GM19043 (cell line): Measurements from ENCODE around the gene BOLA3.
"Not testable (repeated sequence)": the region's sequence is repeated elsewhere in the genome, so short reads cannot be mapped to it uniquely, and the experiment has no call there.

Source experiments
- ATAC-seq: cut with Tn5 transposase; IDR thresholded peaks from one replicate; pipeline ENCODE4 v1.9.1; 2021; ENCODE audit warnings: low read depth; ENCODE audit not compliant: unreplicated experiment

BOLA3 gene

DNA sequence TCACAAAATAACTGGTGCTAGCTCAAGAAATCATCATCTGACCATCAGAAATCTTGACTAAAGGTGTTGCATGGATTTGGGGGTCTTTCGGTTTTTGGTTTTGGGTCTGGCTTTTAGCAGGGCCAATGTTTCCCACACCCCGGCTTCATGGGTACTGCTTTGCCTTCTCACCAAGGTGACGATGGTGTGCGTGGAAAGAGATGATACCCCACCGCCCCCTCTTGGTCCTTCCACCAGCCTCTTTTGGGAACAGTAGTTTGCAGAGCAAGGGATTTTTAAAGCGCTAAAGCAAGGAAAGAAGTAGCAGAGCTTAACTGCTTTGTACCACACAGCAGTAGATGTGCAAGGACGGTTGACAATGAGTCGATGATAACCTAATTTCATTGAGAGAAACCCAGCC, 42.3 kb downstream of the BOLA3 start:
- no peak for ATAC-seq

DNA sequence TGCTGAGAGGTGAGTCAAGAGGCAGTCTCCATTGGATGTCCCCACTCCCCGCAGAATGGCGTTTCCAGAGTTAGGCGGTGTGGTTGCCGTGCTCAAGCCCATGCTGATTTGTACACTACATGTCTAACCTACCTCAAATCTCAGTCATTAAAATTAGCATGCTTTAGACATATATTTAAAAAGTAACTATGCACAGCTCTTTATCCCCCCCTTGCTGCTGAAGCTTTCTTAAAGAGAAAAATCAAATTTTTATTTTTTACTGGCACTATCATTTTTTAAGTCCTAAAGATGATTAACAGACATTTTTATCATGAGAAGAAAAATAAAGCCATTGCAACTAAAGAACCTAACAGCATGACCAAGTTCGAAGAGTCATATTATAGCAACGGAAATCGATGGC, 42.9 kb downstream of the BOLA3 start:
- ATAC-seq: no peak

DNA sequence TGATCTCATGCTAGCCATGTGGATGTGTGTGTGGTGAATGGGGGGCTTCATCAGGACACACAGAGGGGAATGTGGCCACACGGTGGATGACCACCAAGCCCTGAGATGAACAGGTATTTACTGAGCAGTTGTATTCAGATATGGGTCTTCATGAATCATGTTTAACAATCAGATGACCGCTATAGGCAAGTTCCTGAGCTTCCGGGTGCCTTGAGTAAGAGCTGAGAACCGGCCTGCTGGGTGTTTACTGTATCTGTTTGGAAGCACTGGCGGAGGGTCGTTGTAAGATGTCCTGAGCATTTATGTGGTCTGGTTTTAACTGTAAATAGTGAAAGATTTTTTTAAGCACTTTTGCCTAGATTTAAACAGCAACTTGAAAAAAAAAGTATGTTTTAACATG, 43.9 kb downstream of the BOLA3 start:
- ATAC-seq: no peak

DNA sequence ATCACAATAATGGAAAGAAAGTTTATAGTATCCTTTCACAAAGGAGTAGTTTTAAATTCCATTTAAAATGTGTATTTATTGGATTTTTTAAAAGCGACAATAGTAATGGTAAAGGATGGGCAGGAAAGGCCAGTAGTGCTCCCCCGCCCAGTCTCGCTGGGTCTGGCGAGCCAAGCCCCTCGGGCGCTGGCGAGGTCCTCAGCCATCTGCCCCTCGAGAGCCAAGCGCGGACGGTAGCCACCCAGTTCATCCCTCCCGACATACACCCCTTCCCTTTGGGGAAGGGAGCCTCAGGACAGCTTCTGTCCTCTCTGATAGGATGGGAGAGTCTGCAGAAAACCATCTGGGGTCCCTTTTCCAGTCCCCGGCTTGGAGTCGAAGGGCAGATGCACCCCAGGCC, 45.2 kb downstream of the BOLA3 start:
- no peak for ATAC-seq

DNA sequence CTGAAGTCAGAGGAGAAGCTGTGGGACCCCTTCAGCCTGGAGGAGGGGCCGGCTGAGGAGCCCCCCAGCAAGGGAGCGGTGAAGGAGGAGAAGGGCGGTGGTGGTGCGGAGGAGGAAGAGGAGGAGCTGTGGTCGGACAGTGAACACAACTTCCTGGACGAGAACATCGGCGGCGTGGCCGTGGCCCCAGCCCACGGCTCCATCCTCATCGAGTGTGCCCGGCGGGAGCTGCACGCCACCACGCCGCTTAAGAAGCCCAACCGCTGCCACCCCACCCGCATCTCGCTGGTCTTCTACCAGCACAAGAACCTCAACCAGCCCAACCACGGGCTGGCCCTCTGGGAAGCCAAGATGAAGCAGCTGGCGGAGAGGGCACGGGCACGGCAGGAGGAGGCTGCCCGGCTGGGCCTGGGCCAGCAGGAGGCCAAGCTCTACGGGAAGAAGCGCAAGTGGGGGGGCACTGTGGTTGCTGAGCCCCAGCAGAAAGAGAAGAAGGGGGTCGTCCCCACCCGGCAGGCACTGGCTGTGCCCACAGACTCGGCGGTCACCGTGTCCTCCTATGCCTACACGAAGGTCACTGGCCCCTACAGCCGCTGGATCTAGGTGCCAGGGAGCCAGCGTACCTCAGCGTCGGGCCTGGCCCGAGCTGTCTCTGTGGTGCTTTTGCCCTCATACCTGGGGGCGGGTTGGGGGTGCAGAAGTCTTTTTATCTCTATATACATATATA, 46.0 kb downstream of the BOLA3 start:
- no peak for ATAC-seq

DNA sequence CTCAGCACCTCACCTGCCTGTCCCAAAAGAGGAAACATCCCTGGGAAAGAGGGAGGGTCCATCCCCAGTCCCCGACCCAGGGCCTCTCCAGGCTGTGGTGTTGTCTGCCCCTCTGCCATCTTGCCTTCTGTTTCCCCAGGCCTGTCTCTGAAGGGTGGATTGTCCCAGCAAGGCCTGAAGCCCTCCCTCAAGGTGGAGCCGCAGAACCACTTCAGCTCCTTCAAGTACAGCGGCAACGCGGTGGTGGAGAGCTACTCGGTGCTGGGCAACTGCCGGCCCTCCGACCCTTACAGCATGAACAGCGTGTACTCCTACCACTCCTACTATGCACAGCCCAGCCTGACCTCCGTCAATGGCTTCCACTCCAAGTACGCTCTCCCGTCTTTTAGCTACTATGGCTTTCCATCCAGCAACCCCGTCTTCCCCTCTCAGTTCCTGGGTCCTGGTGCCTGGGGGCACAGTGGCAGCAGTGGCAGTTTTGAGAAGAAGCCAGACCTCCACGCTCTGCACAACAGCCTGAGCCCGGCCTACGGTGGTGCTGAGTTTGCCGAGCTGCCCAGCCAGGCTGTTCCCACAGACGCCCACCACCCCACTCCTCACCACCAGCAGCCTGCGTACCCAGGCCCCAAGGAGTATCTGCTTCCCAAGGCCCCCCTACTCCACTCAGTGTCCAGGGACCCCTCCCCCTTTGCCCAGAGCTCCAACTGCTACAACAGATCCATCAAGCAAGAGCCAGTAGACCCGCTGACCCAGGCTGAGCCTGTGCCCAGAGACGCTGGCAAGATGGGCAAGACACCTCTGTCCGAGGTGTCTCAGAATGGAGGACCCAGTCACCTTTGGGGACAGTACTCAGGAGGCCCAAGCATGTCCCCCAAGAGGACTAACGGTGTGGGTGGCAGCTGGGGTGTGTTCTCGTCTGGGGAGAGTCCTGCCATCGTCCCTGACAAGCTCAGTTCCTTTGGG, 47.2 kb downstream of the BOLA3 start:
- no peak for ATAC-seq

DNA sequence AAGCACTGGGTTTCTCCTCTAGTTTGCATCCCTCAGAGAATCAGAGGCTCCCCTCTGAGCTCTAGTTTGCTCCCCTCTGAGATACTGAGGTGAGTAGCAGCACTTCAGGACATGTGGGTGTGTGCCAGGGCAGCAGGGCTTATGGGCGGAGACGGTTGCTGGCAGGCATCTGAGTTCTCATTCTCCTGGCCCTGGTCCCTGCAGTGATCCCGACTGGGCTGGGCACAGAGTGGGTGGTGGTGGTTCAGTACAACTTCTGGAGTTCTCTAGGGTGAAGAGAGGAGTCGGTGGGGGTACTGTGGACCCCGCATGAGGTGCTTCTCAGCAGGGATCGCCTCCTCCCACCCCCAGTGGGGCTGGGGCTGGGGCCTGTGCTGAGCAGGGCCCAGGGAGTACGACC, 47.9 kb downstream of the BOLA3 start:
- ATAC-seq: no peak

DNA sequence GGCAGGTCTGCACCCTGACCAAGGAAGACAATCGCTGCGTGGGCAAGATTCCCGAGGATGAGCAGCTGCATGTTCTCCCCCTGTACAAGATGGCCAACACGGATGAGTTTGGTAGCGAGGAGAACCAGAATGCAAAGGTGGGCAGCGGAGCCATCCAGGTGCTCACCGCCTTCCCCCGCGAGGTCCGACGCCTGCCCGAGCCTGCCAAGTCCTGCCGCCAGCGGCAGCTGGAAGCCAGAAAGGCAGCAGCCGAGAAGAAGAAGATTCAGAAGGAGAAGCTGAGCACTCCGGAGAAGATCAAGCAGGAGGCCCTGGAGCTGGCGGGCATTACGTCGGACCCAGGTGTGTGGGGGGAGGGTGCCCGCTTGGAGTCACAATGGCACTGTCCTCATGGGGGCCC, 48.4 kb downstream of the BOLA3 start:
- no peak for ATAC-seq

DNA sequence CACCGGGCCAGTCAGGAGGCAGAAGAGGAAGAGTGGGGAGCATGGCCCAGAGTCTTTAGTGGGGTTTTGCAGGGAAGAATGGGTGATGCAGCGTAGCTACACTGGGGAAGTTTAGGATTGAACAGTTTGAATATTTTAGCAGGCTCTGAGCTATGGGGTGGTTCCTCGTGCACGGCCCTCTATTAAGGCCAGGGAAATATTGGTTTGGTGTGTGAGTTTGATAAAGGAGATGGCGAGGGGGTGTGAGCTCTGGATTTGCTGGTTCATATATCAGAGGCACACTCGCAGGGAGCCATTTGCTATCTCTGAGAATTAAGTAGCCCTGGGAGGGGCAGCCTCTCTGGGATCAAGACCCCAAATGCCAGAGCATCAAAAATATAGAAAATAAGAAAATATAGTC, 50.1 kb downstream of the BOLA3 start:
- no peak for ATAC-seq

DNA sequence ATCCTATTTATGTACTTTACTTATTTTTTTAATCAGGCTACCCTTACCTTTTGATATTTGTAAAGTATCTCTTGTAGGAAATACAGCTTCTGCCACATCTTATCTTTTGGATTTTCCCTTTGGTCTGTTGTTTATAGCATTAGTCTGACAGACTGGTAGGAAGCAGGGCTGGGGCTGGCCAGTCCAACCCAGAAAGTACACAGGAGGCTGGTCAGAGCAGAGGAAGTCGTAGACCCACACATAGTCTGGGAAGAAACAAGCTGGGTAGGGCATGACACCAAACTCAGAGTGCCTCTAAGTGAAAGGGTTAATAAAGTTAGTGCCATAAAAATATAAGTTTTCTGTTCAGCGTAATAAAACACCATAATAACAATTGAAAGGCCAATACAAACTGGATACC, 51.7 kb downstream of the BOLA3 start:
- ATAC-seq: no peak

DNA sequence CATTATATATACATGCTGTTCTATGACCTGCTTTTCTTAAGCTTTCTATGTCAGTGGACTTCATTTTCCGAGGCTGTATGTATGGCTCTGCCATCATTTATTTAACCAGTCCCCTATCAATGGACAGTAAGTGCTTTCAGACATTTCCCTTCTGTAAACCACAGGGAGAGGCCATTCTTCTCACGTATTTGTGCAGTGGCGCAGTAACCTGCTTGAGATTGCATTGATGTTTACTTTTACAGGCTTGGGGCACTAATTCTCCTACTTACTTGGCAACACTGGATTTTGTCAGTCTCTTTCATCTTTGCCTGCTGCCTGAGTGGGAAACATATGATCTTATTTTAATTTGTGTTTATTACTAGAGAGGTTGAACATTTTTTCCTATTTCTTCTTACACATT, 52.1 kb downstream of the BOLA3 start:
- no peak for ATAC-seq

DNA sequence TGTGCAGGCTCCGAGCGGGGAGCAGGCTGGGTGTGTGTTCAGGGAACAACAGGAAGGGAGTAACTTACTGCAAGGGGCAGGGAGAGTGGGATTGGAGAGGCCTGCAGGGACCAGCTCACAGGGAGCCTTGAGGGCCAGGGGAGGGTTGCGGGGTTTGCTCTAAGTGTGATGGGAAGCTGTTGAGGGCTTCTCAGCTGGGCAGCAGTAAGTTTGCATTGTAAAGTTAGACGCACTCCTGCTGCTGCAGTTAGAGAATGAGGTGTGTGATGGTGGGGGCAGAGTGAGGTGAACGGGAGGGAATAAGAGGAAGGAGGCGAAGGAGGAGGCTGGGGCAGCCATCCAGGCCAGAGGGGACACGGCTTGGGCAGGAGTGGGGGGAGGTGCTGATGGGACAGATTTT, 53.4 kb downstream of the BOLA3 start:
- no peak for ATAC-seq

DNA sequence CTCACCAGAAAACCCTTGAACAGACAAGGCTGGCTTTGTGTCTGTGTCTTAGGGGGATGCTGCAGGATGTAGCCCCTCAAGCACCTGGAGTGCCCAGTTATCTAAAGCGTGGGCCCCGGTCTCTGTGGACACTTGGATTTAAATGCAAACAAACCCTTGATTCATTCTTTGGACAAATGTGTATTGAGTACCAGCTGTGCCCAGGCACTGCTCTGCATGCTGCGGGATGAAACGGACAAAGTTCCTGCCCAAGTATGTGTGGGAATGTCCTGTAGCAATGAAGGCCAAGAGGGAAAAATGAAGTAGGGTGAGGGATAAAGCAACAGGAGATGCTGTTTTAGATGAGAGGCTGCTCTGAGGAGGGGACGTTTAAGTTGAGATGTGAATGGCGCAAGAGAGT, 53.9 kb downstream of the BOLA3 start:
- ATAC-seq: no peak

DNA sequence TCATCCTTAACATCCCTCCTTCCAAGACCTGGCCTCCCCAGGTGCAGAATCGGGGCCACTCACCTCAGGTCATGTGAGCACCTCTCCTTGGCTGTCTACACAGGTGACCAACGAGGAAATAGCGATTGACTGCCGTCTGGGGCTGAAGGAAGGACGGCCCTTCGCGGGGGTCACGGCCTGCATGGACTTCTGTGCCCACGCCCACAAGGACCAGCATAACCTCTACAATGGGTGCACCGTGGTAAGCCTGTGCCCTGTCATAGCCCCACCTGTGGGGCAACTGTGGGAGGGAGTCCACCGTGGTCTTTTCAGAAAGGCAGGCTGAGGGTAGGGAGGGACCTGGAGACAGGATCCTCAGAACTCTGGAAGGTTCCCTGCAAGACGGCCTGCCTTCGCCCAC, 54.3 kb downstream of the BOLA3 start:
- ATAC-seq: no peak

DNA sequence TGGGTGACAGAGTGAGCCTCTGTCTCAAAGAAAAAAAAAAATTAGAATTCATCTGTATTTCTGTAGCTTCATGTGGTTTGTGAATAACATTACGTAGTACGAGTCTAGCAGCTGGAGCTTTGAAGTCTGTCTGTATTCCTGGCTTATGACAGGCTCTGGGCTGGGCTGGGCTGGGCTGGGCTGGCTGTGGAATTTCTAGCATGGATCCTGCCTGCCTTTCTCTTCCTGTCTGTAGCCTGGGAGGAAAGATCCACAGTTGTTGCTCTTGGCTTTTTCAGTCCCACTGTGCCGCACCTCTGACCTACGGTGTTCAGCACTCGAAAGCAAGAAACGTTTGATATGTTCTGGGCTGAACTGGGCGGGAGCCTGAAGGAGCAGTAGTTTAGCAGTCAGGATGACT, 55.4 kb downstream of the BOLA3 start:
- no peak for ATAC-seq

DNA sequence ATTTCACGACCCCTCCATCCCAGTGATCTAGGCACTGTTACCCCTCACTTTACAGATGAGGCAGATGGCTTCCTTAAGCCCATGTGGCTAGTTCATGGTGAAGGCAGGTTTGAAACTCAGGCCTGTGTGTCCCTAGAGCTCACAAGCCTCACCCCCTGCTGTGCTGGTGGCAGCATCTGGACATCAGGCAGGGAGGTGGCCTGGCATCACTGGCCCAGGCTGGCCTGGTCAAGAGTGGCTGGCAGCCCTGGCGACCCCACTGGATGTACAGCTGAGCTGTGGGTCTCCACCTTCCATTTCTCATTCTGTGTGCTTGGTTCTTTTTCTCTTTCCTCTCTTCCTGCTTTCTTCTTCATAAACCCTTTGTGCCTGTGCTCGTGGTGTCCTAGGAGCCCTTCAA, 56.3 kb downstream of the BOLA3 start:
- ATAC-seq: no peak

DNA sequence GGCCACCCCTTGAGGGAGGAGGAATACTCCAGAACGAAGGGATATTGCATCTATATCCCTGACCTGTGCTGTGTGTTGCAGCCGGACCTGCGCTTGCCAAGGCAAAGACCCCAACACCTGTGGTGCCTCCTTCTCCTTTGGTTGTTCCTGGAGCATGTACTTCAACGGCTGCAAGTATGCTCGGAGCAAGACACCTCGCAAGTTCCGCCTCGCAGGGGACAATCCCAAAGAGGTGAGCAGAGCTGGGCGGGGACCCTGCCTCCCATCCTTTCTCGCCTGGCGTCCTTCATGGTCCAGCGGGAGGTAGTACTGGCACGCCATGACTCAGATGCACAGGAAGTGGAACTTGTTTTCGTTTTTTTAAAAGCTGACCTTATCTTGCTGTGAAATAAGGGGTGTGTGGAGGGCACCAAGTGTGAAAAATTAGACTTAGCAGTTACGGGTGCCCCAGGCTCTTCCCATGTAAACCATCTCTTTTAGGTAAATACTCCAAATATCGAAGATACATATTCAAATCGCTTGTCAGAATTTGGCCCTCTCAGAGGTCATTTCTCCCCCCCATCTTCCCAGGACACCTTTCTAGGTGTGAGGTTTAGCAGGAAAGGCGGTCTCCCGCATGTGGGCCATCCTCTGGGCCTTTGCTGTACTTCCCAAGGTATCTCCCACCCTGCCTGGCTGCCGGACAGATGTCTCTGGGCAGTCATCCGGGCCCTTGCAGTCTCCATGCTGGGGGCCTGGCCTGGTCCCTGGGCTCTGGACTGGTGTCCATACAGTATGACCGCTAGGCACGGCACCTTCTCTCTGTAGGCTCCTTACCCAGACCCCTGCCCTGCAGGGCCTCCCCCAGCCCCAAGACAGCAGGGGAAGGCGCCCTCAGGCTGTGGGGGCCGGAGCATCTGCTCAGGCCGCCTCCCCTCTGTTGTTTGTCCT, 57.6 kb downstream of the BOLA3 start:
- ATAC-seq: no peak

DNA sequence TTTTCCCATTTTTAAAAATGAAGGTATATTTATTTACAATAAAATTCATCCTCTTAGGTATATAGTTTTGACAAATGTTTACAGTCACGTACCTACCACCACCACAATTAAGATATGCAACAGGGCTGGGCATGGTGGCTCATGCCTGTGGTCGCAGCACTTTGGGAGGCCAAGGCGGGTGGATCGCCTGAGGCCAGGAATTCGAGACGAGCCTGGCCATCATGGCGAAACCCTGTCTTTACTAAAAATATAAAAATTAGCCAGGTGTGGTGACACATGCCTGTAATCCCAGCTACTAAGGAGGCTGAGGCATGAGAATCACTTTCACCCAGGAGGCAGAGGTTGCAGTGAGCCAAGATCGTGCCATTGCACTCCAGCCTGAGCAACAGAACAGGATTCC, 59.0 kb downstream of the BOLA3 start:
- not testable (repeated sequence) for ATAC-seq

DNA sequence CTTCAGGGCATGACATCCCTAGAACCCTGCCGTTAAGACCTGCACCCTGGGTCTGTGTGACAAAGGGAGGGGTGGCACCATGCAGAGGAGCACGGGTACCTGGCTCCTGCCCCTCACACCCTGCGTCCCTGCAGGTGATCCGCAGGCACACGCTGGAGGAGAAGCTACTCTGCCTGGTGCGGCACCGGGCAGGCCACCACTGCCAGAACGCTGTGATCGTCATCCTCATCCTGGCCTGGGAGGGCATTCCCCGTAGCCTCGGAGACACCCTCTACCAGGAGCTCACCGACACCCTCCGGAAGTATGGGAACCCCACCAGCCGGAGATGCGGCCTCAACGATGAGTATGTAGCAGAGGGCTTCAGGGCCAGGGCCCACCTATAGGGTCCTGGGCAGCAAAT, 60.0 kb downstream of the BOLA3 start:
- no peak for ATAC-seq

DNA sequence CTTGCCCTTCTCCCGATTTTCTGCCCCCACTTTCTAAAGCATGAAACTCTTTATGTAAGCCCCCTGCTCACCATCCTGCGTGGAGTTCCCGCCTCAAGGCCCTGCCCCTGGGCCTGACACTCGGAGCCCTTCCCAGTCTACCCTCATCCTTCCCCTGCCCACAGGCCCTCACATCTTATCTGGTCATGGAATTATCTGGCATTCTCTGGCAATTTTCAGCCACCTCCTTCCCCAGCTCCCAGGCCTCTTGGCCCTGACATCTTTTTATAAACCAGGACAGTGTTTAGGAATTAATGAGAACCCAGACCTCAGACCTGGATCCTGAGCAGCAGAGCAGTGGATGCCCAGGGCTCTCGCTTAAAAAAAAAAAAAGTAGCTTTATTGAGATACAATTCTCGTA, 61.7 kb downstream of the BOLA3 start:
- no peak for ATAC-seq
